GM10266 (cell line): Measurements from ENCODE around the gene MTHFR.

Source experiments
- DNase-seq: peaks from one replicate; pipeline ENCODE4 v3.0.0; 2012; ENCODE audit errors: extremely low spot score
- TF ChIP-seq, protein P1 (sequence below): IDR thresholded peaks from 2 replicates; pipeline ENCODE4 v1.5.1; 2012; ENCODE audit warnings: mild to moderate bottlenecking, low read depth; ENCODE audit not compliant: control insufficient read depth, insufficient read depth; ENCODE audit errors: missing control alignments

MTHFR gene

DNA sequence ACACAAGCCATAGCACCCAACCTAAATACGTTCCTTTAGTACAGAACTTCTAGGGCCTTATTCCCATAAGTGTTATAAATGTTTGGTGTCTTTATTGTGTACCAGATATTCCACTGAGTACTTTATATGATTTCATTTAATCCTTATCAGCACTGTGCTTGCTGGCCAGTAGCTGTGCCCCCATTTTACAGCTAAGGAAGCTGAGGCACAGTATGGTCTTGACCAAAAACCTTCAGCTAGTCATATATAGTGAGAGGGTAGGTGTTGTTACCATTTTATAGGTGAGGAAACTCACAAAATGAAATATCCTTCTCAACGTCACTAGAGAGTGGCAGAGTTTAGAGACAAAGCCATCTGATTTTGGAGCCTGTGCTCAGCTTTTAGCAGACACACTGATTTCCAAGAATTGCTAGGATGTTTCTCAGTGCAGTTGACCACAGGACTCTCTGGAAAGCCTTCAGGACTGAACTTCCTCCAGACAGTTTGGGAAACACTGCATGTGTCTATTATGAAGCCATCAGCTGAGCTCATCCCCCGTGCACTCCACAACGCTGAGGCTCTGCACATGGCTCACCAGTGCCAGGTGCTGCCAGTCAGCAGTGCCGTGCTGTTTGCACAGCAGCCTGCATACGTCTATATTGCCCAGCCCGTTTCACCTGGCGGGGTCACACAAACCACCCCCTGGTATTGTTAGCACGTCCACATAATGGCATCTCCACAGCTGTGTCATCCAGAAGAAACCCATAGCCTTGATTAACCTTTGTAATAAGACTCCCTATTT is 26.4 kb upstream of the MTHFR start:
- TF ChIP-seq, protein P1, sequence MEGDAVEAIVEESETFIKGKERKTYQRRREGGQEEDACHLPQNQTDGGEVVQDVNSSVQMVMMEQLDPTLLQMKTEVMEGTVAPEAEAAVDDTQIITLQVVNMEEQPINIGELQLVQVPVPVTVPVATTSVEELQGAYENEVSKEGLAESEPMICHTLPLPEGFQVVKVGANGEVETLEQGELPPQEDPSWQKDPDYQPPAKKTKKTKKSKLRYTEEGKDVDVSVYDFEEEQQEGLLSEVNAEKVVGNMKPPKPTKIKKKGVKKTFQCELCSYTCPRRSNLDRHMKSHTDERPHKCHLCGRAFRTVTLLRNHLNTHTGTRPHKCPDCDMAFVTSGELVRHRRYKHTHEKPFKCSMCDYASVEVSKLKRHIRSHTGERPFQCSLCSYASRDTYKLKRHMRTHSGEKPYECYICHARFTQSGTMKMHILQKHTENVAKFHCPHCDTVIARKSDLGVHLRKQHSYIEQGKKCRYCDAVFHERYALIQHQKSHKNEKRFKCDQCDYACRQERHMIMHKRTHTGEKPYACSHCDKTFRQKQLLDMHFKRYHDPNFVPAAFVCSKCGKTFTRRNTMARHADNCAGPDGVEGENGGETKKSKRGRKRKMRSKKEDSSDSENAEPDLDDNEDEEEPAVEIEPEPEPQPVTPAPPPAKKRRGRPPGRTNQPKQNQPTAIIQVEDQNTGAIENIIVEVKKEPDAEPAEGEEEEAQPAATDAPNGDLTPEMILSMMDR: no peak
- DNase-seq: no peak

DNA sequence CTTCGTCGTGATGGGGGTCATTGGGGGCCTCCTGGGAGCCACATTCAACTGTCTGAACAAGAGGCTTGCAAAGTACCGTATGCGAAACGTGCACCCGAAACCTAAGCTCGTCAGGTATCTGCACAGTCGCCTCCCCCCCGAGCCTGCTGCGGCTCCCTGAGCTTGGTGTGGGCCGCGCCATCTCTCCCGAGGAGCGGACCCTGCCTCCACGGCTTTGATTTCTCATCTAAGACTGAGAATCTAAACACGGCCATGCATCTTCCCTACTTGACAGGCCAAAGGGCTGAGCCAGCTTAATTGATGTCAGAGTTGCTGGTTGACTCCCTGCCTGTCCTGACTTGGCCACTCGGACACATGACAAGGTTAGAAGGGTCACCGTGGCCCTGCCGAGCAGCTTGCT is 22.7 kb upstream of the MTHFR start:
- DNase-seq: no peak
- TF ChIP-seq, protein P1: no peak

DNA sequence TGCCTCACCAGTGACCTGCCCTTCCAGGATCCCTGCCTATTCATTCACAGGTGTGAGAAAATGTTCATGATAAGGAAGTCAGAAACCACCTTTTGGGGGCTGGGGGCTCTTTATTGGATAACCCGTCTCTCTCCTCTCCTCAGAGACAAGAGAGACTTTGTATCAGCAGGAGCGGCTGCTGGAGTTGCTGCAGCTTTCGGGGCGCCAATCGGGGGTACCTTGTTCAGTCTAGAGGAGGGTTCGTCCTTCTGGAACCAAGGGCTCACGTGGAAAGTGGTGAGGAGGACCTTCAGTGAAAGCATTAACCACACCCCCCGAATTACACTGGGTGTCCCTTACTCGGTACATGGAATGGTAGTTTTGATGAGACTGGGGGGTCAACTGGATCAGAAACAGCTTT is 21.2 kb upstream of the MTHFR start:
- TF ChIP-seq, protein P1: no peak
- no peak for DNase-seq

DNA sequence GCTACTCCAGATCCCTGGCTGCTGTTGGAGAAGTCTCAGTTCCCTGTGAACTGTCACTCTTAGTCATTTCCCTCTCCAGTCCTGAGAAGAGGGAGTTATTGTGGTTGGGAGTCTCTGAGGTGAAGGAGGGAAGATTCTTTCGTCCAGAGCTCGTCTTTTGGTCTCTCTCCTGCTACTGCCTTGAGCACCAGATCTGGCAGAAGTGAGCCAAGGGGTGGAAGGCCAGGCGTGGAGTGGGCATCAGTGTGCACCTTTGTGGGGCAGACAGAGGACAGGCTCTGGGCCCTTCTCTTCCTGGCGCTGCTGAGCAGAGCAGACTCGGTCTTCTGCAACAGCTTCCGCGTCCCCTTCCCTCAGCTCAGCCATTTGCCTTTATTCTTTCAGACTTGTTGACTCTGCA is 19.4 kb upstream of the MTHFR start:
- TF ChIP-seq, protein P1: no peak
- no peak for DNase-seq

DNA sequence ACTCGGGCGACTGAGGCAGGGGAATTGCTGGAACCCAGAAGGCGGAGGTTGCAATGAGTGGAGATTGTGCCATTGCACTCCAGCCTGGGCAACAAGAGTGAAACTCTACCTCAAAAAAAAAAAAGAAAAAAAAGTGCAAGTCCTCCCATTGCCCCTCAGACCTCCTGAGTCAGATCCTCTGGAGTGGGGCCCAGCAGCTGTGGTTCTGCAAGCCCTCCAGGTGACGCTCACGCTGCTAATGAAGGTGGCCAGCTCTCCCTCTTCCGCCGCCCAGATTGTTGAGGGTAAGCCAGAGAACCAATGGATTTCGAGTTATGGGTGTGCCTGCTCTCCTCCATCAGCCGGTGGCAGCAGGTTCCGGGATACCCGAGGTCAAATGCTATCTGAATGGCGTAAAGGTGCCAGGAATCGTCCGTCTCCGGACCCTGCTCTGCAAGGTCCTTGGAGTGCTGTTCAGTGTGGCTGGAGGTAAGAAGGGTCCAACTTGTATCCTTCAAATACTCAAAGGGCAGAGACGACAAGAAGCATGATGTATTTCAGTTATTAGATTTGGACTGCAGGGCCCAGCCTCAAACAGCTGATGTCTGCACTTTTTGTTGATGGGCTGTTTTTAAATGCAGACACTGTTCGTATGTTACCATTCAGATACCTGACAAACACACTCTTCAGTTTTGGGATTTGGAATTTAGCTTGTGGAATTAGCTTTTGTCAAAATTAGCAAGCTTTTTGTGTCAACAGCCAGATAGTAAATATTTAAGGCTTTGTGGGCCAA is 17.8 kb upstream of the MTHFR start:
- no peak for DNase-seq
- TF ChIP-seq, protein P1: no peak

DNA sequence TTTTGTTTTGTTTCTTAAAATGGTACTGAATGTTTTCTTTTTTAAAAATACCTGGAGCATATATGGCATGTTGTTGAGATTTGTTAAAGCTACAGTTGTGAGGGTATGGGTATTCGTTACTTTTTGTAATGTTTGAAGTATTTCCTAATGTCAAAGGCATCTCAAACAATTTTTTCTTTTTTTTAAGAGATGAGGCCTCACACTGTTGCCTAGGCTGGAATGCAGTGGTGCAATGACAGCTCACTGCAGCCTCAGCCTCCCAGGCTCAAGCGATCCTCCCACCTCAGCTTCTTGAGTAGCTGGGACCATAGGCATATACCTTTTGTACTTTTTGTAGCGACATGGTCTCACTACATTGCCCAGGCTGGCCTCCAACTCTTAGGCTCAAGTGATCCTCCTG is 16.3 kb upstream of the MTHFR start:
- DNase-seq: no peak

More for the DNA sequence above, 16.3 kb upstream of the MTHFR start:
- TF ChIP-seq, protein P1: no peak
